Activated CD4-positive, alpha-beta T cell treated with anti-CD3 and anti-CD28 coated beads for 4 hours (primary cell): ENCODE data around the gene FAM217A.
"Not testable (repeated sequence)": the region's sequence is repeated elsewhere in the genome, so short reads cannot be mapped to it uniquely, and the experiment has no call there.

Experiments
- DNase-seq, 2 donors: peaks; one replicate each; pipeline ENCODE4 v3.0.0-alpha.2; 2020

Gene FAM217A

GRCh38 chr6:4078691-4079471 lies at the start of gene FAM217A:
Gene FAM217A (minus strand): TSS chr6:4079137. CDS start chr6:4077414, 1,723 bp downstream.
- DNase-seq: no peak

- no peak for DNase-seq
Measured at GRCh38 chr6:4128072-4128471, 49.1 kb upstream of the FAM217A start.

GRCh38 chr6:4125933-4126864 lies 47.3 kb upstream of the FAM217A start:
- no peak for DNase-seq

GRCh38 chr6:4125500-4125899 lies 46.6 kb upstream of the FAM217A start:
- no peak for DNase-seq

GRCh38 chr6:4124351-4124750 lies 45.4 kb upstream of the FAM217A start:
- DNase-seq: no peak

- DNase-seq: no peak
Measured at GRCh38 chr6:4115741-4116140, 36.8 kb upstream of the FAM217A start.

- DNase-seq: no peak
Measured at GRCh38 chr6:4114123-4114522, 35.2 kb upstream of the FAM217A start.

- no peak for DNase-seq
Measured at GRCh38 chr6:4113649-4114048, 34.7 kb upstream of the FAM217A start.

GRCh38 chr6:4112366-4112765 lies 33.4 kb upstream of the FAM217A start:
- no peak for DNase-seq

GRCh38 chr6:4109363-4109815 lies 30.5 kb upstream of the FAM217A start:
- not testable (repeated sequence) for DNase-seq

GRCh38 chr6:4108561-4109093 lies 29.7 kb upstream of the FAM217A start:
- no peak for DNase-seq

- DNase-seq: no peak
Measured at GRCh38 chr6:4107873-4108272, 28.9 kb upstream of the FAM217A start.

GRCh38 chr6:4105980-4106536 lies 27.1 kb upstream of the FAM217A start:
- no peak for DNase-seq

GRCh38 chr6:4103929-4104328 lies 25.0 kb upstream of the FAM217A start:
- no peak for DNase-seq

GRCh38 chr6:4102687-4103244 lies 23.8 kb upstream of the FAM217A start:
- no peak for DNase-seq

- no peak for DNase-seq
Measured at GRCh38 chr6:4101298-4101697, 22.4 kb upstream of the FAM217A start.

- DNase-seq: no peak
Measured at GRCh38 chr6:4100655-4101054, 21.7 kb upstream of the FAM217A start.

- no peak for DNase-seq
Measured at GRCh38 chr6:4093288-4093687, 14.4 kb upstream of the FAM217A start.

- DNase-seq: no peak
Measured at GRCh38 chr6:4091941-4092340, 13.0 kb upstream of the FAM217A start.

GRCh38 chr6:4090043-4090442 lies 11.1 kb upstream of the FAM217A start:
- DNase-seq: not testable (repeated sequence)

GRCh38 chr6:4088704-4089103 lies 9.8 kb upstream of the FAM217A start:
- DNase-seq: no peak

- DNase-seq: no peak
Measured at GRCh38 chr6:4085332-4085700, 6.4 kb upstream of the FAM217A start.
